Stimulated activated CD4-positive, alpha-beta T cell treated with anti-CD3 and anti-CD28 coated beads, Interleukin-2, amount 100 ng/mL, for 4 hours (primary cell): ENCODE data around the gene TECPR2.

ENCODE experiments used
- DNase-seq: peaks from one replicate; pipeline ENCODE4 v3.0.0-alpha.2; 2020; ENCODE audit warnings: low read depth

Gene TECPR2

GRCh38 chr14:102497998-102498677 lies 135.4 kb downstream of the TECPR2 start:
- no peak for DNase-seq

- DNase-seq = no peak
Observed at GRCh38 chr14:102498678-102499265, 136.0 kb downstream of the TECPR2 start.

GRCh38 chr14:102499401-102500157 lies 136.8 kb downstream of the TECPR2 start:
- no peak for DNase-seq

DNA sequence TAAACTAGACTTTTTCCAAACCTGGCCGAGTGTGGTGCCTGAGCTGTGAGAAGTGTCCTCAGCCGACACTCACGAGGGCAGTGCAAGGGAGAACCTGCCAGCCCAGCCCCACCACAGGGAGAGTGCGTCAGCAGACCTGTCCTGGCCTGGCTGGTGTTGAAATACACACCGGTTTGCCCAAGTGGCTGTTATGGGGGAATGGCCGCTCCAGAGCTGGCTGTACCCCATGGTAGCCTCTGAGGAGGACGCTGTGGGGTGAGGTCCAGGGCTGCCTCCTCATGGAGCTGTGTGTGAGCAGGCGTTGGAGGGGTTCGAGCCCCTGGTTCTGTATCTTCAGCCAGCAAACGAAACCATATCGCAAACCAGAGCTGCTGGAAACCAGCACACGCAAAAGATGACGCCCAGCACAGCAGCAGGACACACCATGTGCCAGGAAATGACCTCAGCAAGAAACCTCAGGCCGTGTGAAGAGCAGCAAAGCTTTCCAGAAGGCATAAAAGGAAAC lies 137.5 kb downstream of the TECPR2 start:
- no peak for DNase-seq

DNA sequence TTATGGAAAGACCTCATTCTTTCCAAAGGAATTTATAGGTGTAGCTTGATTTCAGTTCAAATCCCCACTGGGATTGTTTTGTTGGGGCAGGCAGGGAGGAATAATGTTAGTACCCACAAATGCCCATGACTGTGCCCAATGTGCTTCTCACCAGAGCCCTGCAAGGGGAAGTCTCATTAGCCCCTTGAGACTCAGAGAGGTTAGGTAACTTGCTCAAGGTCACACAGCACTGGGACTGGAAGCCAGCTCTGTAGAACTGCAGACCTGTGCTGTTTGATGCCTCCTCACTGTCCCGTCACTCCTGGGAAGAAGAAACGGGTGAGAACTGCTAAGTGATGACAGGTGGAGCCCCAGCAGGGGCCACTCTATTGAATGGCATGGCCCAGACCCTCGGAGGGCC lies 138.0 kb downstream of the TECPR2 start:
- no peak for DNase-seq

DNA sequence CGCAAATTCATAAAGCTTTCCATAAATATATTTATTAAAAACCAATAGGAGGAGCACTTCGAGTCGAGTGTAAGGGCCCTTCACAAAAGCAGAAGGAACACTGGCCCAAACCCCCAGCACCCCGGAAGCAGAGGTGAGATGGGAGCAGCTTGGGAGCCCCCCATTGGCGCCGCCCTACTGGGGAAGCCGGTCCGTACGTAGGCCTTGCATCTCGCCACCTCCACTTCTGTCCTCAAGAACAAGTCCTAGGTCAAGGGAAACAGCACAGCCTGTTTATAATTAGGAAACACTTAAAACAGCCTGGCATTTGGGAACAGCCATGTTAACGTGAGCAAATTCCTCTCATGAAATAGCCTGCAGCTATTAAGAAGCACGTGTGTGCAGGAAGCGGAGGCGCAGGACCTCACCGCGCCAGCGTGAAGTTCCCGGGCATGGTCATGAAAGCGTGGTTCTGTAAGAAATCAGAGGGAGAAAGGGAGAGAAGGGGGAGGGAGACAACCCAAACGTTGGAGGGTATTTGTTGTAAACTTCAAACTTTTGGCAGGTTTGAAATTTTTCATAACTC lies 139.1 kb downstream of the TECPR2 start:
- no peak for DNase-seq

- no peak for DNase-seq
Observed at GRCh38 chr14:102502571-102502970, 139.8 kb downstream of the TECPR2 start.

- DNase-seq = no peak
Observed at GRCh38 chr14:102503641-102504327, 141.0 kb downstream of the TECPR2 start.

DNA sequence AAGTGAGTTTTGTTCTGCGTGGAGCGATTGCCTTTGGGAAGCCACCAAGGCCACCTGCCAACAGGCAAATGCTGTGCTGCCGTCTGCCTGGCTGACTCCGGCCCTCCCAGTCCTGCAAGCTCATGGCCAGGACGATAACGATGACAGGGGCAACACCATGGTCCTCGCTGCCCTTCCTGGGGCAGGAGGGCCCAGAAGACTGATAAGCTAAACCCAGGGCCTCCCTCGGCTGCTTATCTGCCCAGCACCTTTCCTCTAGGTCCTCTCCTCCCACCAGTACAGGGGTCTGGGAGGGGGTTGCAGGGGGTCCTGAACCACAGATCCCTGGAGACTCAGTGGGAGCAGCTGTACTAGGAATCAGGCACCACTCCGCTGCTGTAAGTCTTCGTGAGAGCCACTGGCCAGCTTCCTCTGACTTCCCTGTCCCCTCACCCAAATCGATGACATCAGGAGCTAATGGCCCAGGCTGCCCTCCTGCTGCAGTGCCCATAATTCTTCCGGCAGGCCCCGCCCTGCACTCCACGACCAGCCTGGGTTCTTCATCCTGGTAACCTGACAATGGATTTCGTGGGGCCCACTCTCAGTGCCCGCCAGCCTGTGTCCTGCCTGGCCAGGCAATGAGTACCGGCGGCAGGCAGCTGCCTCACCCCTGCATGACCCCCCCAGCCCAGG lies 141.7 kb downstream of the TECPR2 start:
- DNase-seq = no peak

DNA sequence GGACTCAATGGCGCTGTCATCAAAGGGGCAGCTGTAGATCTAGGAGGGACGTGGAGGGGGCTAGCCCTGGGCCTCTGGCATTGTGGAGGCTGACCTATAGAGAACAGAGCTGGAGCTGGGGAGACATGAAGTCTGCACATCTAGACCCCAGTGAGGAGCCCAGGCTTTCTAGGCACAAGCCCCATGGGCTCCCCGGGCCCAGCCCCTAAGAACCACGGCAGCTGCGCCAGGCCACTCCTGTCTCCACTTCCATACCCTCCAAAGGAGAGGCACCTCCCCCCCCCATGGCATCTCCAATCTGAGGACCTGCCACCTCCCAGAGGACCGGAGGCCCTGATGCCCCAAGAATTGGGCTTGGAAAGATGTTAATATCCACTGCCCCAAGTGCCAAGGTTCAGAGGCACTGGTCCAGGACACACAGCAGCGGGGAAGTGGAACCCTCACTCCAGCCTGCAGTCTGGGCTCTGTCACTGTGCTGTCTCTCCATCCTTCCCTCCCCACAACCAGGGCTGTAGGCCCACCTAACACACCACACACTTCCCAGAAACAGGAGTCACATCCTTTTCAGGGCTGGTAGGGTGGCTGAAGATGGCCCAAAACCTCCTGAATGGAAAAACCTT lies 142.4 kb downstream of the TECPR2 start:
- DNase-seq = no peak

DNA sequence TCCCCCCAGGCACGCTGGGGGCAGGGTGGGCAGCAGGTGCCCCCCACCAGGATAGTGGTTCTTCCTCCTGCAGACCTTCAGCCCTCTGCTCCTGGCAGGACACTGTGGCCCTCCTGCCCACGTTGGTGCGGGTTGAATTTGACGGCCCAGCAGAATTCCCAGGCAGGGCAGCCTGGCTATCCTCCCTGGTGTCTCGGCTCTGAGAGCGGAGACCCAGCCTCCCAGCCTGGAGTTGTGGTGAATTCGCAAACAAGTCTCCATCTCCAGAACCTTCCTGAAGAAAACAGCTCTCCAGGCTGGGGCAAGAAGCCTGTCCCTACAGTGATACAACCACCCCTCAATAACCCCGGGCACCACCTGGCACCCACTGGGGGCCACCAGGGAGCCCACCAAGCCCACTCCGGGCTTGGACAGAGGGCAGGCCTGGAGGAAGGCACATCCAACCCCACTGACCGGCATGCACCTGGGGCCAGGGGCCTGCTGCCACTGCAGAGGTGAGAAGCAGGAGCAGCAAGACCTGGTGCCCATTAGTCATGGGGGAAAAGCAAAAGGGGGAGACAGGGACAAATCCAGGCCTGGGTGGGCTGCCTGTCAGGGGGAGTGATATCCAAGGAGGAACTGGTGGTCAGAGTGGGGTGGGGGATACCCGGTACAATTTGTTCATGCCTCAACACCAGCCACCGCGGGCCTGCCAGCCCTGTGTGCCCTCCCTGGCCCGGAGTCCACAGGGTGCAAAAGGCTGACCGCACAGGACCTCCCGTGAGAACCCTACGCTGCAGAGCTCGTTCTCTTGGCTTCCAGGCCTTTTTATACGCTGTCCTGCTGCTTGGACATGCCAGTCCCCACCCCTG lies 143.3 kb downstream of the TECPR2 start:
- no peak for DNase-seq

GRCh38 chr14:102506626-102506925 lies 143.8 kb downstream of the TECPR2 start:
- no peak for DNase-seq

GRCh38 chr14:102507081-102507856 lies 144.5 kb downstream of the TECPR2 start:
- no peak for DNase-seq

GRCh38 chr14:102507857-102508312 lies 145.1 kb downstream of the TECPR2 start:
- no peak for DNase-seq

- no peak for DNase-seq
Observed at GRCh38 chr14:102508410-102508773, 145.7 kb downstream of the TECPR2 start.

GRCh38 chr14:102508774-102509745 lies 146.3 kb downstream of the TECPR2 start:
- peak; percentile 35 for DNase-seq

- DNase-seq = peak; percentile 85
Observed at GRCh38 chr14:102509746-102510615, 147.2 kb downstream of the TECPR2 start, which contains the start of gene ANKRD9. Gene ANKRD9 (minus strand): TSS chr14:102509776. CDS start chr14:102507889, 1,887 bp downstream.
